IMR-90 (cell line): ENCODE results near the gene TMEM86B. TPM values are rescaled to one million over a fixed set of nuclear protein-coding genes. Genes with fewer than 3 reads are reported as not detected.

Experiments used
- ATAC-seq: fragments of 200-7000 bp; cut with Tn5 transposase; 2 replicates; pipeline ENCODE4 v1.9.1; 2020; ENCODE audit warnings: low read depth, mild to moderate bottlenecking, moderate library complexity
- BruUV-seq: library from RNA; stranded (reverse); fragments of 400-500 nt; replicated peaks from 2 replicates; lab custom pipeline; 2021; lab: Mats Ljungman, UMichigan
- CTCF ChIA-PET: fragments of 300-600 bp; formaldehyde crosslinking; extraction: SDS; loops from one replicate; lab custom pipeline; 2021; ENCODE audit warnings: antibody characterized with exemption; lab: Yijun Ruan, JAX
- POLR2A ChIA-PET: fragments of 300-600 bp; sonication (Branson Sonifier 250); formaldehyde crosslinking; loops from one replicate; lab custom pipeline; 2022; ENCODE audit warnings: antibody characterized with exemption; ENCODE audit not compliant: unreplicated experiment; lab: Charles Lee
- DNase-seq: peaks from one replicate; pipeline ENCODE4 v3.0.0; 2013
- H2AFZ ChIP-seq: replicated peaks from 2 replicates; pipeline ENCODE3; 2013; ENCODE audit warnings: low read length, mild to moderate bottlenecking; ENCODE audit not compliant: poor library complexity
- H2AK5ac ChIP-seq: 2 replicates; pipeline ENCODE4 v1.6.1; 2013; ENCODE audit warnings: low read depth, low read length, inconsistent platforms
- H2AK9ac ChIP-seq: replicated peaks from 2 replicates; pipeline ENCODE3; 2013; ENCODE audit warnings: mild to moderate bottlenecking, low read depth, low read length, moderate library complexity; ENCODE audit not compliant: poor library complexity
- H2BK120ac ChIP-seq: 2 replicates; pipeline ENCODE4 v1.6.1; 2013; ENCODE audit warnings: low read depth, low read length, inconsistent platforms
- H2BK15ac ChIP-seq: 3 replicates; pipeline ENCODE4 v1.6.1; 2013; ENCODE audit warnings: low read depth, low read length, inconsistent platforms
- H2BK20ac ChIP-seq: 2 replicates; pipeline ENCODE4 v1.6.1; 2013; ENCODE audit warnings: low read depth, mild to moderate bottlenecking, inconsistent platforms, low read length, moderate library complexity
- H2BK5ac ChIP-seq: 2 replicates; pipeline ENCODE4 v1.6.1; 2013; ENCODE audit warnings: mild to moderate bottlenecking, low read depth, low read length, inconsistent platforms; ENCODE audit not compliant: poor library complexity, severe bottlenecking
- H3K14ac ChIP-seq: replicated peaks from 2 replicates; pipeline ENCODE4 v1.6.1; 2013; ENCODE audit warnings: low read depth, low read length, inconsistent platforms
- H3K18ac ChIP-seq: 2 replicates; pipeline ENCODE4 v1.6.1; 2013; ENCODE audit warnings: low read depth, low read length, control low read depth
- H3K23ac ChIP-seq: 2 replicates; pipeline ENCODE4 v1.6.1; 2013; ENCODE audit warnings: low read depth, low read length, inconsistent platforms
- H3K27ac ChIP-seq: 2 replicates; pipeline ENCODE4 v1.5.1; 2013; ENCODE audit warnings: mild to moderate bottlenecking, control low read depth, low read length; ENCODE audit not compliant: insufficient read depth
- H3K27me3 ChIP-seq: 2 replicates; pipeline ENCODE4 v1.6.1; 2013; ENCODE audit warnings: low read length; ENCODE audit not compliant: control insufficient read depth, insufficient read depth
- H3K36me3 ChIP-seq: 2 replicates; pipeline ENCODE4 v1.6.1; 2013; ENCODE audit warnings: low read length, mixed read lengths; ENCODE audit not compliant: control insufficient read depth, insufficient read depth
- H3K4ac ChIP-seq: 2 replicates; pipeline ENCODE4 v1.6.1; 2013; ENCODE audit warnings: low read depth, low read length, inconsistent platforms
- H3K4me1 ChIP-seq: 2 replicates; pipeline ENCODE4 v1.6.1; 2013; ENCODE audit warnings: low read length, mixed read lengths; ENCODE audit not compliant: control insufficient read depth, insufficient read depth
- H3K4me2 ChIP-seq: 2 replicates; pipeline ENCODE4 v1.6.1; 2013; ENCODE audit warnings: low read depth, mild to moderate bottlenecking, control low read depth, low read length, moderate library complexity
- H3K4me3 ChIP-seq: 2 replicates; pipeline ENCODE4 v1.5.1; 2013; ENCODE audit warnings: low read depth, mild to moderate bottlenecking, control low read depth, low read length, moderate library complexity; ENCODE audit not compliant: insufficient read depth
- H3K56ac ChIP-seq: 2 replicates; pipeline ENCODE4 v1.6.1; 2013; ENCODE audit warnings: low read length, inconsistent platforms; ENCODE audit not compliant: insufficient read depth; ENCODE audit errors: extremely low read depth
- H3K79me1 ChIP-seq, 2 experiments: 2 replicates each; pipeline ENCODE4 v1.6.1; 2013; ENCODE audit warnings: low read length in 2 of 2, inconsistent platforms in 1 of 2, low read depth in 1 of 2
- H3K9ac ChIP-seq: 2 replicates; pipeline ENCODE4 v1.6.1; 2013; ENCODE audit warnings: low read depth, low read length, control low read depth
- H3K9me1 ChIP-seq: 2 replicates; pipeline ENCODE4 v1.6.1; 2013; ENCODE audit warnings: low read length, inconsistent platforms; ENCODE audit not compliant: insufficient read depth
- H3K9me3 ChIP-seq: 2 replicates; pipeline ENCODE4 v1.6.1; 2013; ENCODE audit warnings: low read length; ENCODE audit not compliant: control insufficient read depth, insufficient read depth
- H4K20me1 ChIP-seq: 2 replicates; pipeline ENCODE4 v1.6.1; 2013; ENCODE audit warnings: low read length, inconsistent platforms; ENCODE audit not compliant: insufficient read depth
- H4K5ac ChIP-seq: 2 replicates; pipeline ENCODE4 v1.6.1; 2013; ENCODE audit warnings: mild to moderate bottlenecking, low read depth, low read length, control low read depth
- H4K8ac ChIP-seq, 2 experiments: 2 replicates each; pipeline ENCODE4 v1.6.1; 2013; ENCODE audit warnings: low read depth in 2 of 2, low read length in 2 of 2, control low read depth in 1 of 2, inconsistent platforms in 1 of 2
- H4K91ac ChIP-seq: 2 replicates; pipeline ENCODE4 v1.6.1; 2013; ENCODE audit warnings: low read depth, low read length, inconsistent platforms; ENCODE audit not compliant: insufficient read depth
- BHLHE40 ChIP-seq: fragments of 150-350 bp; IDR thresholded peaks from 2 replicates; pipeline ENCODE4 v1.6.1; 2016; ENCODE audit warnings: mild to moderate bottlenecking, low read depth, low read length
- CEBPB ChIP-seq: IDR thresholded peaks from 2 replicates; pipeline ENCODE4 v1.6.1; 2012; ENCODE audit warnings: low read depth, low read length, improper control_type of control experiment
- CHD1 ChIP-seq: IDR thresholded peaks from 2 replicates; pipeline ENCODE4 v1.6.1; 2012; ENCODE audit warnings: low read depth, low read length, improper control_type of control experiment
- CTCF ChIP-seq: conservative IDR thresholded peaks from 2 replicates; pipeline ENCODE4 v1.5.1; 2012; ENCODE audit warnings: mild to moderate bottlenecking, low read depth, low read length, improper control_type of control experiment
- ELK1 ChIP-seq: fragments of 150-350 bp; IDR thresholded peaks from 2 replicates; pipeline ENCODE4 v1.6.1; 2016; ENCODE audit warnings: low read depth, mild to moderate bottlenecking, low read length, moderate library complexity, borderline replicate concordance
- FOS ChIP-seq: fragments of 150-350 bp; IDR thresholded peaks from 2 replicates; pipeline ENCODE4 v1.6.1; 2016; ENCODE audit warnings: low read depth, low read length
- MAZ ChIP-seq: IDR thresholded peaks from 2 replicates; pipeline ENCODE4 v1.6.1; 2012; ENCODE audit warnings: low read depth, mild to moderate bottlenecking, low read length, improper control_type of control experiment, moderate library complexity, borderline replicate concordance
- MXI1 ChIP-seq: IDR thresholded peaks from 2 replicates; pipeline ENCODE4 v1.6.1; 2012; ENCODE audit warnings: low read depth, mild to moderate bottlenecking, low read length, moderate library complexity, borderline replicate concordance
- NFE2L2 ChIP-seq: fragments of 150-350 bp; IDR thresholded peaks from 2 replicates; pipeline ENCODE4 v1.6.1; 2016; ENCODE audit warnings: low read depth, mild to moderate bottlenecking, low read length
- POLR2A ChIP-seq: IDR thresholded peaks from 2 replicates; pipeline ENCODE4 v1.6.1; 2012; ENCODE audit warnings: mild to moderate bottlenecking, low read depth, low read length
- RAD21 ChIP-seq: IDR thresholded peaks from 2 replicates; pipeline ENCODE4 v1.6.1; 2012; ENCODE audit warnings: low read length, improper control_type of control experiment
- RCOR1 ChIP-seq: IDR thresholded peaks from 2 replicates; pipeline ENCODE4 v1.6.1; 2012; ENCODE audit warnings: mild to moderate bottlenecking, low read length, improper control_type of control experiment; ENCODE audit not compliant: insufficient replicate concordance
- RFX5 ChIP-seq: IDR thresholded peaks from 2 replicates; pipeline ENCODE4 v1.8.0; 2012; ENCODE audit warnings: low read depth, mild to moderate bottlenecking, low read length, moderate library complexity
- SMC3 ChIP-seq: fragments of 150-350 bp; IDR thresholded peaks from 2 replicates; pipeline ENCODE4 v1.6.1; 2016; ENCODE audit warnings: low read depth, mild to moderate bottlenecking, antibody characterized with exemption, low read length, moderate library complexity
- USF2 ChIP-seq: fragments of 150-350 bp; IDR thresholded peaks from 2 replicates; pipeline ENCODE4 v1.6.1; 2017; ENCODE audit warnings: mild to moderate bottlenecking, antibody characterized with exemption, low read length, low read depth
- WGBS, 2 experiments: methylation state at CpG; one replicate each; pipeline versions ENCODE4 v1.1.5 to v1.1.7; 2013; ENCODE audit warnings: missing lambda C conversion rate in 2 of 2; ENCODE audit not compliant: insufficient read length in 1 of 2; ENCODE audit errors: extremely low coverage in 2 of 2; 5-methylcytosine and 5-hydroxymethylcytosine counted together
- dilution Hi-C: fragments of 300-500 bp; cut with HindIII; formaldehyde crosslinking; loops from one replicate; pipeline ENCODE4 v1.14.3; 2018; ENCODE audit warnings: low sequenced_read_pairs; ENCODE audit not compliant: unreplicated experiment
- in situ Hi-C: fragments of 300-500 bp; cut with MboI; formaldehyde crosslinking; loops from 3 replicates; pipeline ENCODE4 v1.14.3; 2019; ENCODE audit warnings: low sequenced_read_pairs, inconsistent platforms, mixed read lengths
- intact Hi-C: fragments of 100-400 bp; cut with micrococcal nuclease; formaldehyde crosslinking; loops from 2 replicates; pipeline ENCODE4 v1.10.0; 2022
- polyA plus RNA-seq, 3 experiments: library from polyadenylated mRNA; depleted of rRNA; stranded (reverse); fragments of >200 nt; gene quantifications; 2 replicates each; pipeline ENCODE4 v1.2.3, GENCODE V29; 2012; ENCODE audit warnings: low replicate concordance in 1 of 3
- total RNA-seq: library from RNA; depleted of rRNA; stranded (reverse); fragments of >200 nt; gene quantifications from 2 replicates; pipeline ENCODE4 v1.2.3, GENCODE V29; 2012

Gene TMEM86B
- total and polyA plus RNA-seq, 2 of the 4 experiments (the other 2 are of a cell fraction) = 0.18 to 2.4 TPM

- Histone ChIP-seq H3K4me3 (no peak overlapping the region), H3K4me2 (no peak overlapping the region), H3K79me1 (peaks cover 12 to 91% of the 10 kb centered on the region in 2 experiments), H3K27ac (no peak overlapping the region), H4K5ac (no peak overlapping the region), H2AK9ac (no peak overlapping the region), H2BK5ac (no peak overlapping the region), H2BK15ac (no peak overlapping the region), H3K14ac (no peak overlapping the region), H3K9ac (no peak overlapping the region), H3K4ac (no peak overlapping the region), H3K23ac (no peak overlapping the region), H2BK20ac (no peak overlapping the region), H3K36me3 (peaks cover 11% of the 10 kb centered on the region), H3K56ac (no peak overlapping the region), H3K27me3 (no peaks in the 10 kb centered on the region), H4K20me1 (peaks cover 91% of the 10 kb centered on the region), H4K8ac (no peak overlapping the region), H4K91ac (no peak overlapping the region), H2AK5ac (no peak overlapping the region), H3K18ac (no peak overlapping the region), H3K9me1 (peaks cover 26% of the 10 kb centered on the region), H3K9me3 (no peaks in the 10 kb centered on the region), H3K4me1 (0 out of 2 replicates have a peak, but pooled peaks cover 1% of the 10 kb centered on the region), H2AFZ (no peak overlapping the region), H2BK120ac (no peak overlapping the region)
- no peak for ATAC-seq
- no TSS peak for BruUV-seq
- intact Hi-C loops (no loop called here), in situ Hi-C loops (no loop called here), dilution Hi-C loops (no loop called here)
- CTCF ChIA-PET = no interaction called here
- POLR2A ChIA-PET = no interaction called here
- WGBS, 2 experiments = 82% methylated on average over 11 of the region's 18 CpGs; no CpG with 5 or more reads in 1 of the 2 experiments
- DNase-seq = no peak
- TF ChIP-seq USF2 (no peak), CTCF (no peak), ELK1 (no peak), CEBPB (no peak), MAZ (no peak), FOS (no peak), MXI1 (no peak), BHLHE40 (no peak), POLR2A (no peak), CHD1 (no peak), RCOR1 (no peak), NFE2L2 (no peak), SMC3 (no peak), RAD21 (no peak), RFX5 (no peak)
Observed at GRCh38 chr19:55250262-55251036, 21.9 kb upstream of the TMEM86B start.
